Coronary artery (tissue), 2 donors: ENCODE data around the gene RBFOX2.

Source experiments
- DNase-seq: peaks from one replicate; pipeline ENCODE4 v3.0.0-alpha.2; 2017; ENCODE audit warnings: low spot score
- H3K27ac ChIP-seq, 2 donors: fragments of 200-600 bp; sonication (generic); one replicate each; pipeline ENCODE4 v1.5.1; 2016 to 2019
- H3K4me3 ChIP-seq: fragments of 200-600 bp; sonication (generic); 2 replicates; pipeline ENCODE4 v1.5.1; 2016; ENCODE audit warnings: mild to moderate bottlenecking, moderate library complexity
- CTCF ChIP-seq: fragments of 200-600 bp; sonication (generic); IDR thresholded peaks from one replicate; pipeline ENCODE4 v1.5.1; 2019; ENCODE audit warnings: antibody characterized with exemption

RBFOX2 gene

GRCh38 chr22:35921044-35921443, 107.6 kb downstream of the RBFOX2 start:
- TF ChIP-seq CTCF = no peak
- no peak overlapping the region for H3K4me3 ChIP-seq
- no peak for DNase-seq
- peak overlapping the region; percentile 55 to 79 for H3K27ac ChIP-seq

DNA sequence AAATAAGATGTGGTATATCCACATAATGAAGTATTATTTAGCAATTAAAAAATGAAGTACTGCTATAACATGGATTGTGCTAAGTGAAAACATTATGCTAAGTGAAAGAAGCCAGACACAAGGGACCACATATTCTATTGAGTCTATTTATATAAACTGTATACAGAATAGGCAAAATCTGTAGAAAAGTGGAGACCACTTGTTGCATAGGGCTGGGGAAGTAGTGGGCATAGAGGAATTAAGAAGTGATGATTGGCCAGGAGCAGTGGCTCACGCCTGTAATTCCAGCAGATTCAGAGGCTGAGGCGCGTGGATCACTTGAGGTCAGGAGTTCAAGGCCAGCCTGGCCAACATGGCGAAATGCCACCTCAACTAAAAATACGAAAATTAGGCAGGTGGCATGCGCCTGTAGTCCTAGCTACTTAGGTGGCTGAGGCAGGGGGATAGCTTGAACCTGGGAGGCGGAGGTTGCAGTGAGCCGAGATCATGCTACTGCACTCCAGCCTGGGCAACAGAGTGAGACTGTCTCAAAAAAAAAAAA, 109.6 kb downstream of the RBFOX2 start:
- TF ChIP-seq CTCF = no peak
- Histone ChIP-seq H3K4me3 (no peak overlapping the region), H3K27ac (no peak overlapping the region)
- DNase-seq = no peak

DNA sequence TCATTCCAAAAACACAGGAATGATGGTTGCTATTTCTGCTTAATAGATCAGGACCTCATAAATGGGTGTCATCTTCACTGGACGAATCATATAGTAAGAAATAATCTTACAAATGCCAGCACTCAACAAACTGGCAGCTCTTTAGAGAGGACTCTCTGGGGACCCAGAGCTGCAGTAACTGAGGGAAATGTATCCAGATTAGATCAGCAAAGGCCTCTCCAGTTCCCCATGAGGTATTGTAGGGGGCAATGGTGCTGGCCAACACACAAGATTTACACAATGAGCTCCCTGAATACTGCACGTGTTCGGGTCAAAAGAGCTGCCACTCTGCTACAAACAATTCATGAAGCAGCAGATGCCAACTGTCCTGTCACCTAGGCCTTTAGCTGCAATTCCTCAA, 110.2 kb downstream of the RBFOX2 start:
- H3K4me3 ChIP-seq = no peak overlapping the region
- no peak for DNase-seq
- no peak for TF ChIP-seq CTCF
- no peak overlapping the region for H3K27ac ChIP-seq

GRCh38 chr22:35917651-35918050, 111.0 kb downstream of the RBFOX2 start:
- DNase-seq = no peak
- no peak for TF ChIP-seq CTCF
- no peak overlapping the region for H3K4me3 ChIP-seq
- H3K27ac ChIP-seq = no peak overlapping the region

- H3K4me3 ChIP-seq = peak overlapping the region; percentile 69
- H3K27ac ChIP-seq = peak overlapping the region; percentile 68 to 83
- DNase-seq = no peak
- no peak for TF ChIP-seq CTCF
Measured at GRCh38 chr22:35915477-35916013, 113.1 kb downstream of the RBFOX2 start.

GRCh38 chr22:35914665-35915476, 113.8 kb downstream of the RBFOX2 start:
- TF ChIP-seq CTCF = no peak
- Histone ChIP-seq H3K4me3 (peak overlapping the region; percentile 69), H3K27ac (peak overlapping the region; percentile 68 to 83)
- DNase-seq = no peak

- peak overlapping the region; percentile 69 for H3K4me3 ChIP-seq
- no peak for TF ChIP-seq CTCF
- peak overlapping the region; percentile 68 to 83 for H3K27ac ChIP-seq
- DNase-seq = no peak
Measured at GRCh38 chr22:35914357-35914664, 114.3 kb downstream of the RBFOX2 start.
